Measurements from ENCODE around the gene LCN2.

DNA sequence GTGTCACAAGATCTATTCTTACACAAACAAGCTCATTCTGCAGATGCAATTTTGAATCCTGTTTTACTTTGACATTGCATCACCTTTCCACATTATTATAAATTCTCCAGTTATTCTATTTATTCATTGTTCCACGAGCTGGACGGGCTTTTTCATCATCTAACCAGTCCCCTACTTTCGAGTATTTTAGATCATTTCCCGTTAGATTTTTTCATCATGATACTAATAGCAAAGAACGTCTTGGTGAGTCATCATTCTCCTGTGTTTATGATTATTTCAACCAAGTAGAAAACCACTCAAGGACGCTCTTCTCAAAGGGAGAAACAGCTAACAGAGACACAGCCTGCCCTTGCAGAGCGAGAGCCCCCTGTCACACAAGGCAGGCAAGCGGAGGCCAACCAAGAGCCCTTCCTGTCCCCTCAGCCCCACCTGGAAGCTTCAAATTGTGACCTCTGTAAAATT lies 25.9 kb downstream of the LCN2 start:
- TF ChIP-seq ESRRA (IDR thresholded peaks at IDR 0.05; ENCODE audit: borderline replicate concordance, low read depth), result no peak
- no peak for TF ChIP-seq POLR2A (conservative IDR thresholded peaks at IDR 0.05)
